CD4-positive, alpha-beta T cell treated with Interleukin-4 for 4 hours (primary cell): ENCODE data around the gene RBM28.
A peak's percentile ranks its signal among the peaks of the same experiment; 100 is the strongest.

Experiments
- DNase-seq: peaks from one replicate; pipeline ENCODE4 v3.0.0-alpha.2; 2020

The RBM28 gene, protein sequence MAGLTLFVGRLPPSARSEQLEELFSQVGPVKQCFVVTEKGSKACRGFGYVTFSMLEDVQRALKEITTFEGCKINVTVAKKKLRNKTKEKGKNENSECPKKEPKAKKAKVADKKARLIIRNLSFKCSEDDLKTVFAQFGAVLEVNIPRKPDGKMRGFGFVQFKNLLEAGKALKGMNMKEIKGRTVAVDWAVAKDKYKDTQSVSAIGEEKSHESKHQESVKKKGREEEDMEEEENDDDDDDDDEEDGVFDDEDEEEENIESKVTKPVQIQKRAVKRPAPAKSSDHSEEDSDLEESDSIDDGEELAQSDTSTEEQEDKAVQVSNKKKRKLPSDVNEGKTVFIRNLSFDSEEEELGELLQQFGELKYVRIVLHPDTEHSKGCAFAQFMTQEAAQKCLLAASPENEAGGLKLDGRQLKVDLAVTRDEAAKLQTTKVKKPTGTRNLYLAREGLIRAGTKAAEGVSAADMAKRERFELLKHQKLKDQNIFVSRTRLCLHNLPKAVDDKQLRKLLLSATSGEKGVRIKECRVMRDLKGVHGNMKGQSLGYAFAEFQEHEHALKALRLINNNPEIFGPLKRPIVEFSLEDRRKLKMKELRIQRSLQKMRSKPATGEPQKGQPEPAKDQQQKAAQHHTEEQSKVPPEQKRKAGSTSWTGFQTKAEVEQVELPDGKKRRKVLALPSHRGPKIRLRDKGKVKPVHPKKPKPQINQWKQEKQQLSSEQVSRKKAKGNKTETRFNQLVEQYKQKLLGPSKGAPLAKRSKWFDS

GRCh38 chr7:128343554-128344430 lies at the start of gene RBM28:
TSS of gene RBM28 (minus strand) at chr7:128343908. CDS start at chr7:128343793, 115 bp downstream.
- DNase-seq, result peak; percentile 87

- DNase-seq, result no peak
These were observed 49.0 kb upstream of the RBM28 start for GRCh38 chr7:128392446-128393327.

GRCh38 chr7:128391805-128392204 lies 48.1 kb upstream of the RBM28 start:
- DNase-seq, result no peak

DNA sequence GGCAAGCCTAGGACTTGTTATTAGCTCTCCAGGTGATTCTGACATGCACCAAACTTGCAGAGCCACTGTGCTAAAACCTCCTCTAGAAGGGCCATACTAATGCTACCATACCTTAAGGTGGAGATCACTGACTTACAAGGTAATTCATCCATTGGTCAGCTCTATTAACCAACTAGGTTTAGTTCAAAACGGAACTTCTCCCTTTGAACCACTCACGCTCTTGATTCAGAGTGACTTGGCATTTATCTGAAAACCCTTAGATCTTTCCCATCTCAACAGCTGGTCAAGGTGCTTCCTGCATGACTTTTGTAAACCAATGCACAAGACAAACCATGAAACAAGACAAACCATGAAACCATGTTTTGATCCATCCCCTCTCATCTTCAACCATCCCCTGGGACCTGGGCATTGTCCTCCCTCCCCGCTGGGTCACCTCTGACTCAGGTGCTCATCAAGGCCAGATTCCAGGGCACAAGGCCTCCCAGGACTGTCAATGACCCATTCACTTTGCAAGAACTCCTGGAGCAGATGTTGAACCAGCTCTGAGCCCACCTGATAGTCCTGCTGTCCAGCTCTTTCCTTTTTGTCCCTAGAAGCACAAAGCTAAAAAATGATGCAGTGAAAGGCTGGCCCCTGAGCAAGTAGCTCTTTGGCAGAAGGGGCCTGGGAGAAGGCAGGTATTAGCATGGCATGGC lies 47.3 kb upstream of the RBM28 start:
- no peak for DNase-seq

- DNase-seq, result no peak
These were observed 46.1 kb upstream of the RBM28 start for GRCh38 chr7:128389618-128390329.

DNA sequence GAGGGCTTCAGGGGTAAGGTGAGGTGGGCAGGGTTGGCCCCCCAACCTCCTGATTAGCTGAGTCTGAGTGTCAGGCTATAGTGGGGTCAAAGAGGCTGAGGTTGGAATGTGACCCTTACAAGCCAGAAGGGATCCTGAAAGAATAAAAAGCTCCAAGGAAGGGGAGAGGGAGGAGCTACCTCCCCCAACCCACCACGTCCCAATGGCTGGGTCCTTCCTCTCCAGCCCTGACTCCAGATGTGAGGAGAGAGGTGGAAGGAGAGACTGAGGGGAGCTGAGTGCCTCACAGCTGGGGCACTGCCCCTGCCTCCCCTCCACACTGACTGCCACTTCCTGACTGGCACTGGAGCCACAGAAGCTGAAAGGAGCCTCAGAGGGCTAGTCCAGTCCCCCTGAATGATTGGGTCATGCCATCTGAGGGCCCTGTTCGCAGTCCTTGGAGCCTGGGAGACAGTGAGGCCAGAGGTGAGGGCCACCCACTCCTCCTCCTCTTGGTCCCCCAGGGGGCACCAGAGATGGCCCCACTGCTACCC lies 45.4 kb upstream of the RBM28 start:
- no peak for DNase-seq

- no peak for DNase-seq
These were observed 44.4 kb upstream of the RBM28 start for GRCh38 chr7:128388145-128388485.

DNA sequence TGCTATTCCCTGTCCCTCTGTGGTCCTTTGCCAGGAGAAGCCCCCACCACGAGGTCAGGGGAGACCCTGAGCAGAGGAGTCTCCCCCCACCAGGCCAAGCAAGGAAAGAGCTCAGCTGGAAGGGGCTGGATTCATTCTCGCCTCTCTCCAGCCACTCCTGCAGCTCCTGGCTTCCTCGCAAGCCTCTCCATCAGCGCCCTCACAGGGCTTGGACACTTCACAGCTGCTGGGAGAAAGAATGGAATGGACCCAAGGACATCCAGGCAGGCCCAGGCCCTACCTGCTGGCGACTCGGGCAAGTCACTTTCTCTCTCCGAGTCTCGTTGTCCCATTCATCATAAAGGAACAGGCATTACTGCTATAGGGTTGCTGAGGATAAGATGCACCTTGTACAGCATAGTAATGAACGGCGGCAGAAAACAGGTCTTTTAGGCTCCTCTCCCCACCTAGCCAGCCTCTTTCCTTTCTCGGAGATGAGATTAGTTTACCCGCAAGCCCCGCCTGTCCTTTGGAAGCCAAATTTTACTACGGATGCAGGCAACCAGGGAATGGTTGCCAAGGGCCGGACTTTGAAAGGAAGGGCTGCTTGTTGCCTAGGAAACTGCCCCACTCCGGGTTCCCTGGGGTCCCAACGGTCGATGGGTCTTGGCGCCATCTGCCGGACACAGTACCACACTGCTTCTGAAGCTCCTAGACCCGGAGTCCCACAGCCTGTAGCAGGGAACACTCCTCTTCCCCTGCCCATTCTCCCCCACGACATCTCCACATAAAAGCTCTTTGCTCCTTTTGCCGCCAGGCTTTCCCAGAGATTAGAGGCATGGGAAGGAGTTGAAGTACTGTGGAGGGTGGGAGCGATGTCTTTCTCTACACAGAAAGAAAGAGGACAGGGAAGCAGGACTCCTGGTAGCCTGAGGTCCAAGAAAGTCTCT lies 43.8 kb upstream of the RBM28 start:
- peak; percentile 55 for DNase-seq

DNA sequence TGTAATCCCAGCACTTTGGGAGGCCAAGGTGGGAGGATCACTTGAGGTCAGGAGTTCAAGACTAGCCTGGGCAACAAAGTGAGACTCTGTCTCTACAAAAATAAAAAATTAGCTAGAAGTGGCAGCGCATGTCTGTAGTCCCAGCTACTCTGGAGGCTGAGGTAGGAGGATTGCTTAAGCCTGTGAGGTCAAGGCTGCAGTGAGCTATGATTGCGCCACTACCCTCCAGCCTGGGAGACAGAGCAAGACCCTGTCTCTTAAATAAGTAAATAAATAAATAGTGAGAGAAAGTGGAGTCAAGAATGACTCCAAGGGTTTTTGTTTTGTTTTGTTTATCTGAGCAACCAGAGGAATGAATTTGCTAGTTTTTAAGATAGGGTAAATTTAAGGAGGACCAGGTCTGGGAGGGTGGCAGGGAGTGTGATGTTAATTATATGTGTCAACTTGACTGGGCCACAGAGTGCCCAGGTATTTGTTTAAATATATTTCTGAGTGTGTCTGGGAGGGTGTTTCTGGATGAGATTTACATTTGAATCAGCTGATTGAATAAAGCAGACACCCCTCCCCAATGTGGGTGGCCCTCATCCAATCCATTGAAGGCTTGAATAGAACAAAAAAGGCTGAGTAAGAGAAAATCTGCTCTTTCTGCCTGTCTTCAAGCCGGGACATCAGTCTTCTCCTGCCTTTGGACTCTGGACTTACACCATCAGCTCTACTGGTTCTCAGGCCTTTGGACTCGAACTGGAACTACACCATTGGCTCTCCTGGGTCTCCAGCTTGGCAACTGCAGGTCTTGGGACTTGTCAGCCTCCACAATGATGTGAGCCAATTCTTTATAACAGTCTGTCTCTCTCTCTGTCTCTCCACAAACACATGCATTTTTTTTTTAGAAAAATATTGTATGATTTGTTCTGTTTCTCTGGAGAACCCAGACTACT lies 42.5 kb upstream of the RBM28 start:
- DNase-seq, result no peak

DNA sequence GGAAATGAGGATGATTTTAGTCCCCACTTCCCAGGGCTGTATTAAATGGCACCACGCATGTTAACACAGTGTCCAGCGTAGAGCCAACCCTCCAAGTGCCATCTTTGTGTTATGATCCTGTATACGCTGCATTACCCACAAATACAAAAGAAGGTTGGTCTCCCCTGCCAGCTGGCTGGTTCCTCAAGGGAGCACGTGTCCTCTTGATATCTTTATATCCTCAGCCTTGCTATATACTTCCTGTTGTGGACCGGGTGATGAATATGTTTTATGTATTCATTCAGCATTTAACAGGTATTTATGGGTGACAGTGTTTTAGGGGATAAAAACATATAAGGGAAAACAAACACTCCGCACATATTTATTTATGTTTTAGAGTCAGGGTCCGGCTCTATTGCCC lies 41.0 kb upstream of the RBM28 start:
- DNase-seq, result no peak

DNA sequence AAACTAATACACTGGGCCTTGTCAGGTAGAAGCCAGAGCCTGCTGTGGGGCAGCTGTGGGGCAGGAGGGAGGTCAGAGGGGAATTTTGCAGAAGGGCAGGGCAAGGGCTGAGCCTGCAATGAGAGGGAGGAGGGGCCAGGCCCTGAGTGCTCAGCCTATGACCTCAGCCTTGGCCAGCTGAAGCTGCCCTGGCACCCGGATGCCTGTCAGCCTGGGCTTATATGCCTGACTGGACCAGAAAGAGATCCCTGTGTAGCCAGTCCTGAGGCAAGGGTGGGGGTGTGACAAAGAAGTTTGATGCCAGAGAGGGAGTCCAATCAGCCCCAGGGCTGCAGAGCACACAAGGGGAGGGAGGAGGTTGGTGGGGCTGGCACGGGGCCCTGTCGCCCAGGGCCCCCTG lies 40.1 kb upstream of the RBM28 start:
- no peak for DNase-seq

DNA sequence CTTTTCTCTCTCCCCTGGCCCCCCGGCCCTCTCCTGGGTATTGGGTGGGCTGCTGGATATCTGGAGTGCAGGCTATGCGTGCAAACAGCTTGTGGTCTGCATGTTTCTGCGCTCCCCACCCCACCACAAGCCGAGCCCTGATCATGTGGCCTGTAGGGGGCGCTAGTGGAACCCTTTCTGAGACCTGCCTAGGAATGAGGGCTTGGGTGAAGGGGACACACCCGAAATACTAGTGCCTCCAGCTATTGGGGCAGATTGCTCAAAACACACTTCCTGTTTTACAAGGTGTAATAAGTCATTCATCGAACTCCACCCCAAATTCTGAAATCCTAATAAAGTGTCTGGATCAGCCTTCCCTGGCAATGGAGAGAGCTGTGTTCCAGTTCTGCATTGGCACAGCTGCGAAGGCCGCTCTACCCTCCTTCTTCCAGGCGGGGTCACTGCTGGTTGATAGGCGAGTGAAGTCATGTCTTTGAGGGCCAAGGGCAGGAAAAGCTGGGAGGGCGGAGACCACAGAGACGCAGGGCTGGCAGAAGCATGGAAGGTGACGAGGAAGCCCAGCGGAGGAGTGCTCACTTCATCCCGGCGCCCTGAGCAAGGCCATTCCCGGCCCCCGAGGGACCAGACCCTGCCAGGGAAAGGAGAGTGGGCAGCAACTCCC lies 37.6 kb upstream of the RBM28 start:
- DNase-seq, result no peak

DNA sequence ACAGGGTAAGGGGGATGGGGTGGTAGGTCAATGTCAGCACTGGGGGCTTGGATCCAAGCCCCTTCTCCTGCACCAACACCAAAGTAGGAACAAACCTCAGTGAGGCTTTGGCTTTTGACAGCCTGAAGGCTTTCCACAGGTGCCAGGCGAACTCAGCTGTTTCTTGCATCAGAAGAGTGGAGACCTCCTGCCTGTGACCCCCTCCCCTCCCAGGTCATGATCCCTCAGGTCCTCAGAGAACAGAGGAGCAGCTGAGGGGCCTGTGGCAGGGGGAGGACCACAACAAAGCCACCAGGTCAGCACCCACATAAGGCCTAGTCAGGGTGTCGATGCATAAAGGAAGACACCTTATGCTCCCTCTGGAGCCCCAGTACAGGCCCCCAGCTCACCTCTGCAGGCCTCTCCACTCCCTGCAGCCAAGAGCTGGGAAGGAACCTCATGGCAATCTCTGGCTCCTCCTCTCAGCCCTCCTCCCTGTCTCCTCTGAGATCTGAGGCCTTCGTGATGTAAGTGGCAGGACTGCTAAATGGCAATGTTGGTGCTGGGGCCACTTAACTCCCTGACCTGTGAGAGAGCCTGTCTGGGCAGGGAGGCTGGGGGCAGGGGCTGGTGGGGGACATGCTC lies 36.9 kb upstream of the RBM28 start:
- no peak for DNase-seq

GRCh38 chr7:128379900-128380479 lies 36.3 kb upstream of the RBM28 start:
- DNase-seq, result no peak

- DNase-seq, result no peak
These were observed 34.9 kb upstream of the RBM28 start for GRCh38 chr7:128378637-128379036.

GRCh38 chr7:128376077-128376476 lies 32.4 kb upstream of the RBM28 start:
- DNase-seq, result no peak

- DNase-seq, result no peak
These were observed 30.3 kb upstream of the RBM28 start for GRCh38 chr7:128374041-128374440.
